GM23338 (cell line): Measurements from ENCODE around the gene ARG1. TPM values are rescaled to one million over a fixed set of nuclear protein-coding genes. Genes with fewer than 3 reads are reported as not detected.

Experiments used
- JUNB ChIP-seq: IDR thresholded peaks from one replicate; pipeline ENCODE4 v1.6.1; 2016; ENCODE audit warnings: antibody characterized with exemption; ENCODE audit not compliant: unreplicated experiment
- ZNF331 ChIP-seq: fragments of 250-450 bp; sonication (Bioruptor Pico); IDR thresholded peaks from 2 replicates; pipeline ENCODE4 v1.5.0; 2020; ENCODE audit warnings: low read depth, mild to moderate bottlenecking, moderate library complexity
- polyA plus RNA-seq: library from polyadenylated mRNA; unstranded; fragments of >200 nt; fragmentation: Nextera tagmentation; extraction: Ambion mirVana; gene quantifications from 2 replicates; pipeline ENCODE4 v1.2.1, GENCODE V29; 2016
- total RNA-seq: library from RNA; depleted of rRNA; stranded (reverse); fragments of >200 nt; shearing (Covaris generic); gene quantifications from 2 replicates; pipeline ENCODE4 v1.2.3, GENCODE V29; 2014; rRNA removed
- TF ChIP-seq, protein P1 (sequence below): fragments of 250-450 bp; sonication (Bioruptor Pico); IDR thresholded peaks from 2 replicates; pipeline ENCODE4 v1.5.0; 2020; ENCODE audit warnings: mild to moderate bottlenecking, moderate library complexity
- TF ChIP-seq, protein P2 (sequence below): IDR thresholded peaks from one replicate; pipeline ENCODE4 v1.6.1; 2018; ENCODE audit warnings: antibody characterized with exemption; ENCODE audit not compliant: unreplicated experiment

ARG1 gene
- total and polyA plus RNA-seq, 2 experiments from 2014 or later, result 0.18 TPM; not detected in 1

DNA sequence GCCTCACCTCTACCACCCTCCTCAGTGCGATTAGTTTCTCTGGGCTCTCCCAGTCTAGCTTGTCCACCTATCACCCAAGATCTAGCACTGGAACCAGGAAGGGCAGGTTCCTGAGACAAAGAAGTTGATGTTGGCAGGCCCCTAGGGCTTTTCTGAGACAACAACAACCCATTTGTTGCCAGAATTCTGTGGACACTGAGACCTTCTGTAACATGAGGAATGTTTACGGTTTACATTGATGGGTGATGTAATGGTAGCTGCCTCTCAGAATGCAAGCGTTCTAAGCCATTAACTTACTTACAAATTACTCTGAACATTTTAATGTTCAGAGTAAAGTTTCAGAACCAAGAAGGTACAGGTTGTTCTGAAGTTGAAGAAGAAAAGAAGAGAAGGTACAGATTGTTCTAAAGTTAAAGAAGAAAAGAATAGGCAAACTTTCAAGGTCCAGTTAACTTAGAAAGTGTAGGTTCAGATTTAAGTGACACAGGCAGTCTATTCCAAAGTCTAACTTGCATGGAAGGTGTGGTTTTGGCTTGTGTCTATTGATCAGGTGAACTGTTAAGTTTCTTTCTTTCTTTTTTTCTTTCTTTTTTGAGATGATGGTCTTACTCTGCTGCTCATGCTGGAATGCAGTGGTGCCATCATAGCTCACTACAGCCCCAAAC is 58.7 kb downstream of the ARG1 start (continued):
- TF ChIP-seq, protein P1, sequence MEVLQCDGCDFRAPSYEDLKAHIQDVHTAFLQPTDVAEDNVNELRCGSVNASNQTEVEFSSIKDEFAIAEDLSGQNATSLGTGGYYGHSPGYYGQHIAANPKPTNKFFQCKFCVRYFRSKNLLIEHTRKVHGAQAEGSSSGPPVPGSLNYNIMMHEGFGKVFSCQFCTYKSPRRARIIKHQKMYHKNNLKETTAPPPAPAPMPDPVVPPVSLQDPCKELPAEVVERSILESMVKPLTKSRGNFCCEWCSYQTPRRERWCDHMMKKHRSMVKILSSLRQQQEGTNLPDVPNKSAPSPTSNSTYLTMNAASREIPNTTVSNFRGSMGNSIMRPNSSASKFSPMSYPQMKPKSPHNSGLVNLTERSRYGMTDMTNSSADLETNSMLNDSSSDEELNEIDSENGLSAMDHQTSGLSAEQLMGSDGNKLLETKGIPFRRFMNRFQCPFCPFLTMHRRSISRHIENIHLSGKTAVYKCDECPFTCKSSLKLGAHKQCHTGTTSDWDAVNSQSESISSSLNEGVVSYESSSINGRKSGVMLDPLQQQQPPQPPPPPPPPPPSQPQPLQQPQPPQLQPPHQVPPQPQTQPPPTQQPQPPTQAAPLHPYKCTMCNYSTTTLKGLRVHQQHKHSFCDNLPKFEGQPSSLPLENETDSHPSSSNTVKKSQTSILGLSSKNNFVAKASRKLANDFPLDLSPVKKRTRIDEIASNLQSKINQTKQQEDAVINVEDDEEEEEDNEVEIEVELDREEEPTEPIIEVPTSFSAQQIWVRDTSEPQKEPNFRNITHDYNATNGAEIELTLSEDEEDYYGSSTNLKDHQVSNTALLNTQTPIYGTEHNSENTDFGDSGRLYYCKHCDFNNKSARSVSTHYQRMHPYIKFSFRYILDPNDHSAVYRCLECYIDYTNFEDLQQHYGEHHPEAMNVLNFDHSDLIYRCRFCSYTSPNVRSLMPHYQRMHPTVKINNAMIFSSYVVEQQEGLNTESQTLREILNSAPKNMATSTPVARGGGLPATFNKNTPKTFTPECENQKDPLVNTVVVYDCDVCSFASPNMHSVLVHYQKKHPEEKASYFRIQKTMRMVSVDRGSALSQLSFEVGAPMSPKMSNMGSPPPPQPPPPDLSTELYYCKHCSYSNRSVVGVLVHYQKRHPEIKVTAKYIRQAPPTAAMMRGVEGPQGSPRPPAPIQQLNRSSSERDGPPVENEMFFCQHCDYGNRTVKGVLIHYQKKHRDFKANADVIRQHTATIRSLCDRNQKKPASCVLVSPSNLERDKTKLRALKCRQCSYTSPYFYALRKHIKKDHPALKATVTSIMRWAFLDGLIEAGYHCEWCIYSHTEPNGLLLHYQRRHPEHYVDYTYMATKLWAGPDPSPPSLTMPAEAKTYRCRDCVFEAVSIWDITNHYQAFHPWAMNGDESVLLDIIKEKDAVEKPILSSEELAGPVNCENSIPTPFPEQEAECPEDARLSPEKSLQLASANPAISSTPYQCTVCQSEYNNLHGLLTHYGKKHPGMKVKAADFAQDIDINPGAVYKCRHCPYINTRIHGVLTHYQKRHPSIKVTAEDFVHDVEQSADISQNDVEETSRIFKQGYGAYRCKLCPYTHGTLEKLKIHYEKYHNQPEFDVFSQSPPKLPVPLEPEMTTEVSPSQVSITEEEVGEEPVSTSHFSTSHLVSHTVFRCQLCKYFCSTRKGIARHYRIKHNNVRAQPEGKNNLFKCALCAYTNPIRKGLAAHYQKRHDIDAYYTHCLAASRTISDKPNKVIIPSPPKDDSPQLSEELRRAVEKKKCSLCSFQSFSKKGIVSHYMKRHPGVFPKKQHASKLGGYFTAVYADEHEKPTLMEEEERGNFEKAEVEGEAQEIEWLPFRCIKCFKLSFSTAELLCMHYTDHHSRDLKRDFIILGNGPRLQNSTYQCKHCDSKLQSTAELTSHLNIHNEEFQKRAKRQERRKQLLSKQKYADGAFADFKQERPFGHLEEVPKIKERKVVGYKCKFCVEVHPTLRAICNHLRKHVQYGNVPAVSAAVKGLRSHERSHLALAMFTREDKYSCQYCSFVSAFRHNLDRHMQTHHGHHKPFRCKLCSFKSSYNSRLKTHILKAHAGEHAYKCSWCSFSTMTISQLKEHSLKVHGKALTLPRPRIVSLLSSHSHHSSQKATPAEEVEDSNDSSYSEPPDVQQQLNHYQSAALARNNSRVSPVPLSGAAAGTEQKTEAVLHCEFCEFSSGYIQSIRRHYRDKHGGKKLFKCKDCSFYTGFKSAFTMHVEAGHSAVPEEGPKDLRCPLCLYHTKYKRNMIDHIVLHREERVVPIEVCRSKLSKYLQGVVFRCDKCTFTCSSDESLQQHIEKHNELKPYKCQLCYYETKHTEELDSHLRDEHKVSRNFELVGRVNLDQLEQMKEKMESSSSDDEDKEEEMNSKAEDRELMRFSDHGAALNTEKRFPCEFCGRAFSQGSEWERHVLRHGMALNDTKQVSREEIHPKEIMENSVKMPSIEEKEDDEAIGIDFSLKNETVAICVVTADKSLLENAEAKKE (CRISPR knock-in tag), result no peak
- TF ChIP-seq ZNF331 (CRISPR knock-in tag), result no peak
- TF ChIP-seq, protein P2, sequence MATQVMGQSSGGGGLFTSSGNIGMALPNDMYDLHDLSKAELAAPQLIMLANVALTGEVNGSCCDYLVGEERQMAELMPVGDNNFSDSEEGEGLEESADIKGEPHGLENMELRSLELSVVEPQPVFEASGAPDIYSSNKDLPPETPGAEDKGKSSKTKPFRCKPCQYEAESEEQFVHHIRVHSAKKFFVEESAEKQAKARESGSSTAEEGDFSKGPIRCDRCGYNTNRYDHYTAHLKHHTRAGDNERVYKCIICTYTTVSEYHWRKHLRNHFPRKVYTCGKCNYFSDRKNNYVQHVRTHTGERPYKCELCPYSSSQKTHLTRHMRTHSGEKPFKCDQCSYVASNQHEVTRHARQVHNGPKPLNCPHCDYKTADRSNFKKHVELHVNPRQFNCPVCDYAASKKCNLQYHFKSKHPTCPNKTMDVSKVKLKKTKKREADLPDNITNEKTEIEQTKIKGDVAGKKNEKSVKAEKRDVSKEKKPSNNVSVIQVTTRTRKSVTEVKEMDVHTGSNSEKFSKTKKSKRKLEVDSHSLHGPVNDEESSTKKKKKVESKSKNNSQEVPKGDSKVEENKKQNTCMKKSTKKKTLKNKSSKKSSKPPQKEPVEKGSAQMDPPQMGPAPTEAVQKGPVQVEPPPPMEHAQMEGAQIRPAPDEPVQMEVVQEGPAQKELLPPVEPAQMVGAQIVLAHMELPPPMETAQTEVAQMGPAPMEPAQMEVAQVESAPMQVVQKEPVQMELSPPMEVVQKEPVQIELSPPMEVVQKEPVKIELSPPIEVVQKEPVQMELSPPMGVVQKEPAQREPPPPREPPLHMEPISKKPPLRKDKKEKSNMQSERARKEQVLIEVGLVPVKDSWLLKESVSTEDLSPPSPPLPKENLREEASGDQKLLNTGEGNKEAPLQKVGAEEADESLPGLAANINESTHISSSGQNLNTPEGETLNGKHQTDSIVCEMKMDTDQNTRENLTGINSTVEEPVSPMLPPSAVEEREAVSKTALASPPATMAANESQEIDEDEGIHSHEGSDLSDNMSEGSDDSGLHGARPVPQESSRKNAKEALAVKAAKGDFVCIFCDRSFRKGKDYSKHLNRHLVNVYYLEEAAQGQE, result no peak
- no peak for TF ChIP-seq JUNB

Other genes with a start within 250 kb of the ARG1 start
- 22.5 and 23.6 TPM in 2 replicates for gene MED23, start 55.0 kb downstream of the ARG1 start, total RNA-seq
- 7.3 and 8.6 TPM in 2 replicates for gene MED23, start 55.0 kb downstream of the ARG1 start, polyA plus RNA-seq
- not detected in 2 replicates for gene ENPP3, start 64.1 kb downstream of the ARG1 start, total RNA-seq
- not detected in 2 replicates for gene ENPP3, start 64.1 kb downstream of the ARG1 start, polyA plus RNA-seq
- not detected in 2 replicates for gene OR2A4, start 128.2 kb downstream of the ARG1 start, total RNA-seq
- not detected in 2 replicates for gene OR2A4, start 128.2 kb downstream of the ARG1 start, polyA plus RNA-seq
- gene CTAGE9, start 137.8 kb downstream of the ARG1 start, total RNA-seq, result 0.10 TPM in 1 of 2 replicates, not detected in the other
- 0.13 TPM in 1 of 2 replicates, not detected in the other for gene CTAGE9, start 137.8 kb downstream of the ARG1 start, polyA plus RNA-seq
- 42.6 and 46.9 TPM in 2 replicates for gene ENPP1, start 234.8 kb downstream of the ARG1 start, total RNA-seq
- 14.5 and 17.3 TPM in 2 replicates for gene ENPP1, start 234.8 kb downstream of the ARG1 start, polyA plus RNA-seq